OCI-LY3 (cell line): Measurements from ENCODE around the gene MOCOS.

Experiments used
- CTCF ChIP-seq: fragments of 200-600, 300-600 bp; sonication (generic); IDR thresholded peaks from 2 replicates; pipeline ENCODE4 v1.5.1; 2014; ENCODE audit warnings: antibody characterized with exemption, low read length, low read depth
- EZH2phosphoT487 ChIP-seq: fragments of 200-600 bp; shearing (Covaris generic); IDR thresholded peaks from 2 replicates; pipeline ENCODE4 v1.6.1; 2018; ENCODE audit warnings: antibody characterized with exemption, mixed run types, low read depth

GRCh38 chr18:36302676-36303075 lies 115.4 kb downstream of the MOCOS start:
- TF ChIP-seq CTCF (no peak), EZH2phosphoT487 (no peak)
